Keratinocyte (primary cell): ENCODE data around the gene SCAI. TPM values are rescaled to one million over a fixed set of nuclear protein-coding genes. Genes with fewer than 3 reads are reported as not detected.
"Not testable (repeated sequence)": the region's sequence is repeated elsewhere in the genome, so short reads cannot be mapped to it uniquely, and the experiment has no call there.

ENCODE experiments used
- DNase-seq: peaks from one replicate; pipeline ENCODE4 v3.0.0-alpha.2; 2011; ENCODE audit warnings: low read depth, missing footprints, low spot score
- FAIRE-seq: peaks from 2 replicates; lab custom pipeline; 2011; peaks lifted over from hg19 to GRCh38; lab: Jason Lieb, UNC
- H2AFZ ChIP-seq: 2 replicates; pipeline ENCODE4 v1.6.0; 2012; ENCODE audit warnings: low read length, control low read depth, inconsistent platforms; ENCODE audit not compliant: control insufficient read depth
- H3K27ac ChIP-seq: 2 replicates; pipeline ENCODE4 v1.5.1; 2011; ENCODE audit warnings: low read length; ENCODE audit not compliant: control insufficient read depth, insufficient read depth
- H3K27me3 ChIP-seq: 3 replicates; pipeline ENCODE4 v1.6.0; 2011; ENCODE audit warnings: low read length; ENCODE audit not compliant: control insufficient read depth, insufficient read depth; ENCODE audit errors: extremely low read depth
- H3K36me3 ChIP-seq, 2 experiments: 2 replicates in 1 of 2; 3 replicates in 1 of 2; pipeline ENCODE4 v1.5.1; 2011; ENCODE audit warnings: low read length in 2 of 2, mild to moderate bottlenecking in 1 of 2; ENCODE audit not compliant: control insufficient read depth in 2 of 2, insufficient read depth in 2 of 2; ENCODE audit errors: extremely low read depth in 1 of 2
- H3K4me1 ChIP-seq: 3 replicates; pipeline ENCODE4 v1.5.1; 2011; ENCODE audit warnings: low read length; ENCODE audit not compliant: control insufficient read depth, insufficient read depth; ENCODE audit errors: extremely low read depth
- H3K4me2 ChIP-seq: 3 replicates; pipeline ENCODE4 v1.6.0; 2011; ENCODE audit warnings: low read depth, low read length; ENCODE audit not compliant: control insufficient read depth, insufficient read depth; ENCODE audit errors: extremely low read depth
- H3K4me3 ChIP-seq, 3 experiments: fragments of 200-600 bp in 1 of 3; sonication (generic) in 1 of 3; 2 replicates in 2 of 3; 3 replicates in 1 of 3; pipeline ENCODE4 v1.5.1; 2011 to 2016; ENCODE audit warnings: low read length in 3 of 3, mild to moderate bottlenecking in 3 of 3, control low read depth in 2 of 3, inconsistent platforms in 1 of 3, low read depth in 1 of 3, mixed read lengths in 1 of 3, mixed run types in 1 of 3, moderate library complexity in 1 of 3; ENCODE audit not compliant: control insufficient read depth in 2 of 3, insufficient read depth in 2 of 3; ENCODE audit errors: extremely low read depth in 1 of 3
- H3K79me2 ChIP-seq: 2 replicates; pipeline ENCODE4 v1.6.0; 2012; ENCODE audit warnings: low read length; ENCODE audit not compliant: control insufficient read depth, insufficient read depth
- H3K9ac ChIP-seq: 3 replicates; pipeline ENCODE4 v1.6.0; 2011; ENCODE audit warnings: low read length; ENCODE audit not compliant: control insufficient read depth, insufficient read depth; ENCODE audit errors: extremely low read depth
- H3K9me1 ChIP-seq: 3 replicates; pipeline ENCODE4 v1.6.0; 2011; ENCODE audit warnings: low read length; ENCODE audit not compliant: control insufficient read depth, insufficient read depth; ENCODE audit errors: extremely low read depth
- H3K9me3 ChIP-seq: 2 replicates; pipeline ENCODE4 v1.5.1; 2012; ENCODE audit warnings: low read depth, low read length; ENCODE audit not compliant: control insufficient read depth
- H4K20me1 ChIP-seq: 3 replicates; pipeline ENCODE4 v1.6.0; 2011; ENCODE audit warnings: low read length; ENCODE audit not compliant: control insufficient read depth, insufficient read depth; ENCODE audit errors: extremely low read depth
- EZH2 ChIP-seq: IDR thresholded peaks from one replicate; pipeline ENCODE4 v1.6.1; 2012; ENCODE audit warnings: inconsistent platforms, mild to moderate bottlenecking, low read length, moderate library complexity
- dilution Hi-C: fragments of 300-500 bp; cut with MboI; formaldehyde crosslinking; loops from one replicate; pipeline ENCODE4 v1.7.0; 2020; ENCODE audit warnings: low sequenced_read_pairs; ENCODE audit not compliant: extremely low pct_ligation_motif_present
- polyA plus RNA-seq, 5 experiments: library from polyadenylated mRNA; depleted of rRNA in 3 of 5; stranded (reverse) in 3 of 5; stranded (forward) in 1 of 5; unstranded in 1 of 5; fragments of >200 nt; gene quantifications; 1 replicate in 1 of 5; 2 replicates in 3 of 5; 3 replicates in 1 of 5; pipeline versions ENCODE4 v1.2.1 to v1.2.3, GENCODE V29; 2011 to 2012; ENCODE audit warnings: missing spikeins in 2 of 5, low read depth in 1 of 5, low replicate concordance in 1 of 5
- TF ChIP-seq, protein P1 (sequence below), 3 experiments: IDR thresholded peaks in 1 of 3; conservative IDR thresholded peaks in 1 of 3; optimal IDR thresholded peaks in 1 of 3; 2 replicates in 2 of 3; 3 replicates in 1 of 3; pipeline versions ENCODE3 to v1.5.1; 2011; ENCODE audit warnings: low read length in 3 of 3, mild to moderate bottlenecking in 3 of 3, moderate library complexity in 2 of 3, control low read depth in 1 of 3, inconsistent platforms in 1 of 3; ENCODE audit not compliant: insufficient read depth in 2 of 3; ENCODE audit errors: extremely low read depth in 1 of 3

The SCAI gene
- polyA plus RNA-seq, 1 donor (not counting 4 experiments of a cell fraction or from before 2014, with no cell fraction given), result 3.0 TPM

DNA sequence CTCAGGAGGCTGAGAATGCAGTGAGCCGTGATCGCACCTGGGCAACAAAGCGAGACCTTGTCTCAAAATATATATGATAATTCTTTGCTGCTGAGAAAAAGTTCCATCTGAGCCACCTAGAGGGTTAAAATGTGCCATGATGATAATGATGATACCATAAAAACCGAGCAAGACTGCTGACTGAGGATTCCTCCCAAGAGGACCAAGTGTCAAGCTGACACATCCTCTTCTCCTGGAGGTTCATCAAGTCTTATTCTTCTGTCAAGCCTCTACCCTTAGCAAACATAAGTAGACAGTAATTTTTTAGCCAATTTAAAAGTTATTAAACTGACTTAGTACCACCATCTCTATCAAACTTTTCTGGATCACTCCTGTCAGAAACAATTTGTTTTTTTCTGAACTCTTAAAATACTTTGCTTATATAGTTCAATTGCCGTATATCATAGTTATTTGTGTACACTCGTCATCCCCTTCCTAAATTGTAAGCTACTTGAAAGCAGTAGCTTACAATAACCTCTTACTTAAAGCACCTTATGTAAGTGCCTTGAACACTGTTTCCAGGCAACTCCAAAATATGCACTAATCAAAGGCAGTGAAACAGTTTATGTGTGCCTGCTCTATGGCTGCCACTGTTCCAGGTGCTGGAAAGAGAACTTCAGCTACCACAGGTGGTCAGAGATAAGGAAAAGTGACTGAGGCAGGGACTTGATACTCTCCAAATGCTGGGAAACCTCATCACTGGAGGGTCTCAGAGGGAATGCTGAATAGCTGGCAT is 57.4 kb downstream of the SCAI start:
- Histone ChIP-seq H4K20me1 (no peaks in the 10 kb centered on the region), H3K4me1 (no peaks in the 10 kb centered on the region), H3K4me3 (no peak overlapping the region), H3K36me3 (no peaks in the 10 kb centered on the region), H3K27ac (no peak overlapping the region), H3K27me3 (no peaks in the 10 kb centered on the region), H3K9me3 (no peaks in the 10 kb centered on the region), H3K4me2 (no peak overlapping the region), H3K79me2 (no peaks in the 10 kb centered on the region), H3K9ac (no peak overlapping the region), H2AFZ (no peak overlapping the region), H3K9me1 (no peaks in the 10 kb centered on the region)
- dilution Hi-C loops, result no loop called here
- FAIRE-seq, result no peak
- TF ChIP-seq, protein P1, sequence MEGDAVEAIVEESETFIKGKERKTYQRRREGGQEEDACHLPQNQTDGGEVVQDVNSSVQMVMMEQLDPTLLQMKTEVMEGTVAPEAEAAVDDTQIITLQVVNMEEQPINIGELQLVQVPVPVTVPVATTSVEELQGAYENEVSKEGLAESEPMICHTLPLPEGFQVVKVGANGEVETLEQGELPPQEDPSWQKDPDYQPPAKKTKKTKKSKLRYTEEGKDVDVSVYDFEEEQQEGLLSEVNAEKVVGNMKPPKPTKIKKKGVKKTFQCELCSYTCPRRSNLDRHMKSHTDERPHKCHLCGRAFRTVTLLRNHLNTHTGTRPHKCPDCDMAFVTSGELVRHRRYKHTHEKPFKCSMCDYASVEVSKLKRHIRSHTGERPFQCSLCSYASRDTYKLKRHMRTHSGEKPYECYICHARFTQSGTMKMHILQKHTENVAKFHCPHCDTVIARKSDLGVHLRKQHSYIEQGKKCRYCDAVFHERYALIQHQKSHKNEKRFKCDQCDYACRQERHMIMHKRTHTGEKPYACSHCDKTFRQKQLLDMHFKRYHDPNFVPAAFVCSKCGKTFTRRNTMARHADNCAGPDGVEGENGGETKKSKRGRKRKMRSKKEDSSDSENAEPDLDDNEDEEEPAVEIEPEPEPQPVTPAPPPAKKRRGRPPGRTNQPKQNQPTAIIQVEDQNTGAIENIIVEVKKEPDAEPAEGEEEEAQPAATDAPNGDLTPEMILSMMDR (optimal IDR thresholded peaks at IDR 0.05 in 1 of 3, IDR thresholded peaks at IDR 0.05 in 1 of 3, conservative IDR thresholded peaks at IDR 0.05 in 1 of 3; ENCODE audit: extremely low read depth in 1 of 3, insufficient read depth in 2 of 3, low read length in 3 of 3), result no peak
- TF ChIP-seq EZH2, result no peak
- no peak for DNase-seq

DNA sequence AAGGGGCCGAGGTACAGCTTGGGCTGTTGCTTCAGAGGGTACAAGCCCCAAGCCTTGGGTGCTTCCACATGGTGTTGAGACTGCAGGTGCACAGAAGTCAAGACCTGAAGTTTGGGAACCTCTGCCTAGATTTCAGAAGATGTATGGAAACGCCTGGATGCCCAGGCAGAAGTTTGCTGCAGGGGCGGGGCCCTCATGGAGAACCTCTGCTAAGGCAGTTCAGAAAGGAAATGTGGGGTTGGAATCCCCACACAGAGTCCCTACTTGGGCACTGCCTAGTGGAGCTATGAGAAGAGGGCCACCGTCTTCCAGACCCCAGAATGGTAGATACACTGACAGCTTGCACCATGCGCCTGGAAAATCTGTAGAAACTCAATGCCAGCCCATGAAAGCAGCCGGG is 61.1 kb downstream of the SCAI start:
- H3K9ac ChIP-seq, DNase-seq, H3K4me3 ChIP-seq, H3K27me3 ChIP-seq, H3K4me2 ChIP-seq, FAIRE-seq, H3K4me1 ChIP-seq, dilution Hi-C loops, H3K79me2 ChIP-seq, H2AFZ ChIP-seq, H3K36me3 ChIP-seq, H3K9me3 ChIP-seq, H3K9me1 ChIP-seq, H3K27ac ChIP-seq, H4K20me1 ChIP-seq: not testable (repeated sequence)

DNA sequence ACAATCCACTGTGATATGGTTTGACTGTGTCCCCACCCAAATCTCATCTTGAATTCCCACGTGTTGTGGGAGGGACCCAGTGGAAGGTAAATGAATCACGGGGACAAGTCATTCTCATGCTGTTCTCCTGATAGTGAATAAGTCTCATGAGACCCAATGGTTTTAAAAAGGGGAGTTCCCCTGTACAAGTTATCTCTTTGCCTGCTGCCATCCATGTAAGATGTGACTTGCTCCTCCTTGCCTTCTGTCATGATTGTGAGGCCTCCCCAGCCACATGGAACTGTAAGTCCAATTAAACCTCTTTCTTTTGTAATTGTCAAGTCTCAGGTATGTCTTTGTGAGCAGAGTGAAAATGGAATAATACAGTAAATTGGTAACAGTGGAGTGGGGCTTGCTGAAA is 62.5 kb downstream of the SCAI start:
- H4K20me1 ChIP-seq, H3K27ac ChIP-seq, H3K4me2 ChIP-seq, H3K4me3 ChIP-seq, H3K9ac ChIP-seq, H3K9me3 ChIP-seq, FAIRE-seq, H3K9me1 ChIP-seq, H3K36me3 ChIP-seq, H3K79me2 ChIP-seq, H3K27me3 ChIP-seq, H3K4me1 ChIP-seq, dilution Hi-C loops, DNase-seq, H2AFZ ChIP-seq: not testable (repeated sequence)
